Adrenal gland (tissue), 12 donors: Measurements from ENCODE around the gene ZNF717. TPM values are rescaled to one million over a fixed set of nuclear protein-coding genes. Genes with fewer than 3 reads are reported as not detected.
"Not testable (repeated sequence)": the region's sequence is repeated elsewhere in the genome, so short reads cannot be mapped to it uniquely, and the experiment has no call there.

Experiments used
- DNase-seq, 7 donors: peaks; one replicate each; pipeline ENCODE4 v3.0.0-alpha.2; 2019 to 2020
- H3K27ac ChIP-seq, 5 donors: fragments of 200-600 bp; sonication (generic) in 4 of 5; 1 replicate in 3 of 5; 2 replicates in 2 of 5; pipeline versions ENCODE4 v1.5.1 to v1.8.0; 2016 to 2020; ENCODE audit warnings: mild to moderate bottlenecking in 1 of 5
- H3K27me3 ChIP-seq: fragments of 200-600 bp; 2 replicates; pipeline ENCODE4 v1.8.0; 2021
- H3K36me3 ChIP-seq, 2 donors: fragments of 200-600 bp; replicated peaks in 1 of 2; 1 replicate in 1 of 2; 2 replicates in 1 of 2; pipeline versions ENCODE4 v1.5.1 to v1.8.0; 2018 to 2022
- H3K4me1 ChIP-seq, 2 donors: fragments of 200-600 bp; replicated peaks in 1 of 2; 1 replicate in 1 of 2; 2 replicates in 1 of 2; pipeline versions ENCODE4 v1.5.1 to v1.8.0; 2018 to 2021
- H3K4me3 ChIP-seq, 4 donors: fragments of 200-600 bp; sonication (generic) in 3 of 4; one replicate each; pipeline ENCODE4 v1.5.1; 2016 to 2018
- H3K9me3 ChIP-seq, 3 donors: fragments of 200-600 bp; sonication (generic) in 1 of 3; replicated peaks in 1 of 3; 1 replicate in 2 of 3; 2 replicates in 1 of 3; pipeline versions ENCODE4 v1.5.1 to v1.8.0; 2016 to 2021
- CTCF ChIP-seq, 6 experiments: fragments of 450-650 bp in 4 of 6; fragments of 200-600 bp in 2 of 6; sonication (generic) in 1 of 6; IDR thresholded peaks; 1 replicate in 5 of 6; 2 replicates in 1 of 6; pipeline versions ENCODE4 v1.5.1 to v1.8.0; 2016 to 2021; ENCODE audit warnings: antibody characterized with exemption in 6 of 6, mild to moderate bottlenecking in 2 of 6, moderate library complexity in 1 of 6
- POLR2A ChIP-seq, 2 donors: fragments of 450-650 bp; IDR thresholded peaks; one replicate each; pipeline ENCODE4 v1.6.1; 2017; ENCODE audit warnings: antibody characterized with exemption in 2 of 2, mild to moderate bottlenecking in 2 of 2, moderate library complexity in 1 of 2
- WGBS, 4 donors: extraction: QIAGEN DNeasy Blood & Tissue Kit in 2 of 4; methylation state at CpG; one replicate each; pipeline versions ENCODE4 v1.1.5 to v1.1.7; 2013 to 2017; 5-methylcytosine and 5-hydroxymethylcytosine counted together
- intact Hi-C, 2 donors: fragments of 100-400 bp; cut with DNase I; formaldehyde crosslinking; loops; one replicate each; pipeline versions ENCODE4 v1.14.1 to v1.15.0; 2022 to 2023
- polyA plus RNA-seq, 3 donors: library from polyadenylated mRNA; stranded (reverse); fragments of 200-250 nt in 2 of 3; fragments of 350-450 nt in 1 of 3; fragmentation: Illumina TruSeq in 1 of 3; extraction: RNeasy Lipid Tissue Mini Kit (QIAGEN cat#74804) in 1 of 3; gene quantifications; one replicate each; pipeline ENCODE4 v1.2.3, GENCODE V29; 2013 to 2014
- total RNA-seq, 9 donors: library from RNA; depleted of rRNA in 4 of 9; stranded (reverse); fragments of >200 nt in 4 of 9; fragments of 120-200 nt in 1 of 9; fragmentation: NEBNext Ultra II Directional in 1 of 9; extraction: Animal tissue kit (Norgen Biotek cat#: 25700) in 1 of 9; gene quantifications; one replicate each; pipeline versions ENCODE4 v1.1.0 to v1.2.4, GENCODE V29; 2013 to 2023
- donor health status: healthy with polysubstance abuse.
- donor health status: Bipolar disorder and iron deficiency.
- donor health status: DM: yes; HTN: yes; CAD: no.
- donor health status: DM: no; HTN: no; CAD: no.
- donor health status: DM: no; HTN: no; CAD: no.
- donor health status: DM: yes; HTN: yes; CAD: no.

The ZNF717 gene
- total and polyA plus RNA-seq, 12 donors: 4.0 to 26.9 (median 13.2) TPM

GRCh38 chr3:75782506-75782905, 2.8 kb downstream of the ZNF717 start:
- Histone ChIP-seq H3K36me3 (no peaks in the 10 kb centered on the region), H3K27ac (no peak overlapping the region), H3K27me3 (no peaks in the 10 kb centered on the region), H3K4me3 (no peak overlapping the region), H3K9me3 (no peaks in the 10 kb centered on the region), H3K4me1 (no peaks in the 10 kb centered on the region)
- TF ChIP-seq POLR2A (IDR thresholded peaks at IDR 0.05) (no peak), CTCF (IDR thresholded peaks at IDR 0.05) (no peak)
- WGBS, 4 donors: 97 to 98% (median 97%) methylated on average over 16 of the region's 16 CpGs
- DNase-seq: no peak
- intact Hi-C loops: no loop called here

GRCh38 chr3:75781079-75781745, 4.1 kb downstream of the ZNF717 start:
- intact Hi-C loops: no loop called here
- 60 to 88% (median 71%) methylated on average over 7 of the region's 7 CpGs for WGBS, 4 donors
- TF ChIP-seq POLR2A (IDR thresholded peaks at IDR 0.05) (no peak), CTCF (IDR thresholded peaks at IDR 0.05) (no peak)

DNA sequence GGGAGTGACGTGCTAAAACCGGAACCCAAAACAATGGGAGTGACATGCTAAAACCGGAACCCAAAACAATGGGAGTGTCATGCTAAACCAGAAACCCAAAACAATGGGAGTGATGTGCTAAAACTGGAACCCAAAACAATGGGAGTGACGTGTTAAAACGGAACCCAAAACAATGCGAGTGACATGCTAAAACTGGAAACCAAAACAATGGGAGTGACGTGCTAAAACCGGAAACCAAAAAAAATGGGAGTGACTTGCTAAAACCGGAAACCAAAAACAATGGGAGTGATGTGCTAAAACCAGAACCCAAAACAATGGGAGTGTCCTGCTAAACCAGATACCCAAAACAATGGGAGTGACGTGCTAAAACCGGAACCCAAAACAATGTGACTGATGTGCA, 7.6 kb downstream of the ZNF717 start:
- 87 to 93% (median 90%) methylated on average over 11 of the region's 11 CpGs for WGBS, 4 donors
- H3K36me3 ChIP-seq, intact Hi-C loops, DNase-seq, H3K4me1 ChIP-seq, H3K27ac ChIP-seq, H3K4me3 ChIP-seq, H3K9me3 ChIP-seq, H3K27me3 ChIP-seq: not testable (repeated sequence)

More at GRCh38 chr3:75781079-75781745, 4.1 kb downstream of the ZNF717 start:
- no peaks in the 10 kb centered on the region for H3K27me3 ChIP-seq
- no peaks in the 10 kb centered on the region for H3K4me1 ChIP-seq
- DNase-seq: no peak
- no peak overlapping the region for H3K27ac ChIP-seq
- no peak overlapping the region for H3K4me3 ChIP-seq
- no peaks in the 10 kb centered on the region for H3K36me3 ChIP-seq
- no peaks in the 10 kb centered on the region for H3K9me3 ChIP-seq

DNA sequence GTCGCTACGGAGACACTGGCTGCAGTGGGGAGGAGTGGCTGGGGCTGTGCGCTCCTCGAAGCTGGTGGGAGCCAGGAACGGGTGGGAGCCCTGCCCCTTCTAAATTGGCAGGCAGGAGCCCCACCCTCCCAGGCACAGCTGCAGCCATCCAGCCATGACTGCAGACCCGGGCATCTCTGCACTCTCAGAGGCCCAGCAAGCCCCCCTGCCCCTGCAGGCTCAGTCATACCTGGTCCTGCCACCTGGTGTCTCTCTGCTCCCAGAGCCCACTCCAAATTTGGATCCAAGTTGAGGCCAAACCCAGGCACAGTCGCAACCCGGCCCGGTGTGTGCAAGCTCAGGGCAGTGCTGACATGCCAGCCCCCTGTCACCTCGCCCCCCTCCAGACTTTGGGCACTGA, 13.7 kb downstream of the ZNF717 start:
- H3K4me1 ChIP-seq, H3K36me3 ChIP-seq, H3K27me3 ChIP-seq, intact Hi-C loops, H3K9me3 ChIP-seq, DNase-seq, H3K4me3 ChIP-seq, H3K27ac ChIP-seq: not testable (repeated sequence)
- 75 to 92% (median 82%) methylated on average over 5 to 10 of the region's 10 CpGs for WGBS, 4 donors

DNA sequence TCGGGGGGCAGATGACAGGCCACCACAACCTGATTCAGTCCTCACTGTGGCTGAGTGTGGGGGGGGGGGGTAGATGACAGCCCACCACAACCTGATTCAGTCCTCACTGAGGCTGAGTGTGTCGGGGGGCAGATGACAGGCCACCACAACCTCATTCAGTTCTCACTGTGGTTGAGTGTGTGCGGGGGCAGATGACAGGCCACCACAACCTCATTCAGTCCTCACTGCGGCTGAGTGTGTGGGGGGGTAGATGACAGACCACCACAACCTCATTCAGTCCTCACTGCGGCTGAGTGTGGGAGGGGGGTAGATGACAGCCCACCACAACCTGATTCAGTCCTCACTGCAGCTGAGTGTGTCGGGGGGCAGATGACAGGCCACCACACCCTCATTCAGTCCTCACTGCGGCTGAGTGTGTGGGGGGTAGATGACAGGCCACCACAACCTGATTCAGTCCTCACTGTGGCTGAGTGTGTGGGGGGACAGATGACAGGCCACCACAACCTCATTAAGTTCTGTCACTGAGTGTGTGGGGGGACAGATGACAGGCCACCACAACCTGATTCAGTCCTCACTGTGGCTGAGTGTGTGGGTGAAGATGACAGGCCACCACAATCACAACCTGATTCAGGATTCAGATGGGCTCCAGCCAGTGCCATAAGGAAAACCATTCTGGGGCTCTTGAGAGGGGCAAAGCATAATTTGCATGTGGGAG, 16.9 kb downstream of the ZNF717 start:
- intact Hi-C loops: no loop called here
- Histone ChIP-seq H3K27me3 (no peaks in the 10 kb centered on the region), H3K4me1 (no peaks in the 10 kb centered on the region), H3K27ac (no peak overlapping the region), H3K9me3 (no peaks in the 10 kb centered on the region), H3K36me3 (no peaks in the 10 kb centered on the region), H3K4me3 (no peak overlapping the region)
- no peak for DNase-seq
- WGBS, 4 donors: 79 to 95% (median 93%) methylated on average over 6 to 7 of the region's 7 CpGs
- no peak for TF ChIP-seq POLR2A (IDR thresholded peaks at IDR 0.05)
- TF ChIP-seq CTCF (IDR thresholded peaks at IDR 0.05): no peak
